PFSK-1 (cell line): ENCODE data around the gene CDIPT.

ENCODE experiments used
- FOXP2 ChIP-seq: optimal IDR thresholded peaks from 2 replicates; pipeline ENCODE3; 2011; ENCODE audit warnings: borderline replicate concordance, control low read depth, inconsistent platforms; ENCODE audit not compliant: insufficient read depth; ENCODE audit errors: extremely low read length, extremely low read depth
- POLR2AphosphoS5 ChIP-seq: IDR thresholded peaks from 2 replicates; pipeline ENCODE4 v1.6.1; 2012; ENCODE audit warnings: low read depth, mild to moderate bottlenecking, control low read depth, low read length, moderate library complexity
- REST ChIP-seq, 2 experiments: IDR thresholded peaks; 2 replicates each; pipeline versions ENCODE4 v1.6.1 to v1.8.0; 2011 to 2012; ENCODE audit warnings: low read depth in 2 of 2, low read length in 2 of 2, control low read depth in 1 of 2, inconsistent platforms in 1 of 2, mild to moderate bottlenecking in 1 of 2, moderate library complexity in 1 of 2; ENCODE audit not compliant: insufficient read depth in 1 of 2
- SIN3A ChIP-seq: IDR thresholded peaks from 2 replicates; pipeline ENCODE4 v1.6.1; 2012; ENCODE audit warnings: mild to moderate bottlenecking, low read length, moderate library complexity, borderline replicate concordance; ENCODE audit not compliant: insufficient read depth
- TAF1 ChIP-seq: IDR thresholded peaks from 2 replicates; pipeline ENCODE4 v1.6.1; 2012; ENCODE audit warnings: low read length, control low read depth, borderline replicate concordance; ENCODE audit not compliant: insufficient read depth

GRCh38 chr16:29849505-29849904 lies 13.5 kb downstream of the CDIPT start:
- no peak for TF ChIP-seq POLR2AphosphoS5
- no peak for TF ChIP-seq FOXP2
- TF ChIP-seq SIN3A = no peak
- TF ChIP-seq REST (IDR thresholded peaks at IDR 0.05; ENCODE audit: insufficient read depth in 1 of 2, low read depth in 2 of 2, low read length in 2 of 2) = no peak
- no peak for TF ChIP-seq TAF1
